Measurements from ENCODE around the gene RPS6KB1. TPM values are rescaled to one million over a fixed set of nuclear protein-coding genes. Genes with fewer than 3 reads are reported as not detected.

Gene RPS6KB1
- total RNA-seq, 1 experiment from 2014 or later: 21.6 TPM

DNA sequence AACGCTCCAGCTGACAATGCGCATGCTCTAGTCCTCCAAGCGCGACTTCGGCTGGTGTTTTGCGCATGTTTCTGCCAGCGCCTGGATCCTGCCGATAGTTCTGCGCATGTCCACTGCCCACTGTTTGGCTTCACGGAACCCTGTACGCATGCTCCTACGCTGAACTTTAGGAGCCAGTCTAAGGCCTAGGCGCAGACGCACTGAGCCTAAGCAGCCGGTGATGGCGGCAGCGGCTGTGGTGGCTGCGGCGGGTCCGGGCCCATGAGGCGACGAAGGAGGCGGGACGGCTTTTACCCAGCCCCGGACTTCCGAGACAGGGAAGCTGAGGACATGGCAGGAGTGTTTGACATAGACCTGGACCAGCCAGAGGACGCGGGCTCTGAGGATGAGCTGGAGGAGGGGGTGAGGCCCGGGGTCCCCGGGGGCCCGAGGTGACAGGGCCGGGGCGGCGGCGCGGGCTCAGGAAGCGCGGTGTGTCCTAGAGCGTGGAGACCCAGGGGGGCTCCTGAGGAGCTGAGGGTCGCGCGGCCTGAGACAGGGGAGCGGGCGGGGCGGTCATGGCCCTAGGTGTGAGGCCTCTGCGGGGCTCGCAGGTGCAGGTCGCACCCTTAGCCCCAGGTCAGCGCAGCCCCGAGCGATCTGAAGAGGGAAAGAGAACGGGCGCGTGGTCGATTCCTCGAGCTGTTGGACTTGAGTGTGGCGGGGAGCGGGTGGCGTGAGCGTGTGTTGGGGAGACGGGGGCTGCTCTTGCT lies at the start of gene RPS6KB1, which contains the start of gene TUBD1 (continued):
- no peak for TF ChIP-seq MXD4 (CRISPR knock-in tag; IDR thresholded peaks at IDR 0.05; ENCODE audit: borderline replicate concordance)
- TF ChIP-seq GRHL2 (CRISPR knock-in tag; IDR thresholded peaks at IDR 0.05; ENCODE audit: insufficient replicate concordance, severe bottlenecking): no peak
- TF ChIP-seq ETV6 (CRISPR knock-in tag; IDR thresholded peaks at IDR 0.05): peak; percentile 90
- no peak for TF ChIP-seq ZNF263 (CRISPR knock-in tag; IDR thresholded peaks at IDR 0.05; ENCODE audit: low read depth)
- TF ChIP-seq ZNF281 (CRISPR knock-in tag; IDR thresholded peaks at IDR 0.05): peak; percentile 62; the same call in 1 of the 2 replicates
- TF ChIP-seq ZBTB43 (CRISPR knock-in tag; IDR thresholded peaks at IDR 0.05): peak; percentile 37; the same call in 1 of the 2 replicates
- TF ChIP-seq SP1 (CRISPR knock-in tag; conservative IDR thresholded peaks at IDR 0.05): peak; percentile 64; the same call in 1 of the 2 replicates
- peak; percentile 19; the same call in 1 of the 2 replicates for TF ChIP-seq USF2 (CRISPR knock-in tag; IDR thresholded peaks at IDR 0.05)
- TF ChIP-seq, protein P1, sequence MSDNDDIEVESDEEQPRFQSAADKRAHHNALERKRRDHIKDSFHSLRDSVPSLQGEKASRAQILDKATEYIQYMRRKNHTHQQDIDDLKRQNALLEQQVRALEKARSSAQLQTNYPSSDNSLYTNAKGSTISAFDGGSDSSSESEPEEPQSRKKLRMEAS (CRISPR knock-in tag; IDR thresholded peaks at IDR 0.05): peak; percentile 89
- TF ChIP-seq JAZF1 (CRISPR knock-in tag; IDR thresholded peaks at IDR 0.05): no peak
- peak; percentile 90 for TF ChIP-seq FOXP4 (CRISPR knock-in tag; IDR thresholded peaks at IDR 0.05)

DNA sequence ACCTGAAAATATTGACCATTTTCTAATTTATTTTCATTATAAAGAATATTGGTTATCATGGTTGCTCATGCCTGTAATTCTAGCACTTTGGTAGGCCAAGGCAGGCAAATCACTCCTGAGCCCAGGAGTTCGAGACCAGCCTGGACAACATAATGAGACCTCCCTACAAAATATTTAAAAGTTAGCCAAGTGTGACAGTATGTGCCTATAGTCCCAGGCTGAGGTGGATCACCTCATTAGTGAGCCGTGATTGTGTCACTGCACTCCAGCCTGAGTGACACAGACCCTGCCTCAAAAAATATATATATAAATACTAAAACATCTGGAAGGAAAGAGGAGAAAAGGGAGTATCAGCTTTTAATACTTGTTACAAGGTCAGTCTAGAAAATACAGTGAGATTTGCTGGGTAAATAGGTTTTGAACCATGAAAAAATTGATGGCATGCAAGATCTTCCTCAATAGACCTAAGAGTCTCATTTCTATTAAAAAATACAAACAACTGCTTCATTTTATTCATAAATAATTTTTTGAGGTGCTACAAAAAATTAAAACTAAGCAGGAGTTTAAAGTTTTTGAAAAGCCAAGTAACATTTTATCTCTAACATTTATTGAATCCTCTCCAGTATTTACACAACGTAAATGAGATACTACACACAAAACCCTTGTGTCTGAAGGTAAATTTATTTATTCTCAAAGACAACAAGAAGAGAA lies 47.9 kb upstream of the RPS6KB1 start:
- ChIA-PET POLR2A (no interaction called here), CTCF (interaction anchor here (1.6 to 1.7 kb wide), 2 partner anchors 17 to 92 kb away, joined by 3 to 4 read pairs; no protein-coding TSS in a partner anchor)
- ATAC-seq: no peak
- H3K36me3 Mint-ChIP-seq: peaks cover 30% of the 10 kb centered on the region
- DNase-seq (ENCODE audit: low spot score): no peak
- H3K9me3 Mint-ChIP-seq: no peaks in the 10 kb centered on the region
- peaks cover 72% of the 10 kb centered on the region for H3K4me1 Mint-ChIP-seq
- H3K4me3 Mint-ChIP-seq: no peak overlapping the region
- H3K27me3 Mint-ChIP-seq (ENCODE audit: low read depth): no peaks in the 10 kb centered on the region
- no peak overlapping the region for H3K27ac Mint-ChIP-seq
- TF ChIP-seq ZNF423 (CRISPR knock-in tag; IDR thresholded peaks at IDR 0.05) (no peak), ATF2 (CRISPR knock-in tag; IDR thresholded peaks at IDR 0.05; ENCODE audit: borderline replicate concordance, low read depth) (no peak), ZNF671 (CRISPR knock-in tag; IDR thresholded peaks at IDR 0.05) (no peak), RORB (CRISPR knock-in tag; IDR thresholded peaks at IDR 0.05) (no peak), MYBL2 (CRISPR knock-in tag; IDR thresholded peaks at IDR 0.05) (no peak), GTF2I (CRISPR knock-in tag; conservative IDR thresholded peaks at IDR 0.05) (no peak)
- TF ChIP-seq, protein P2, sequence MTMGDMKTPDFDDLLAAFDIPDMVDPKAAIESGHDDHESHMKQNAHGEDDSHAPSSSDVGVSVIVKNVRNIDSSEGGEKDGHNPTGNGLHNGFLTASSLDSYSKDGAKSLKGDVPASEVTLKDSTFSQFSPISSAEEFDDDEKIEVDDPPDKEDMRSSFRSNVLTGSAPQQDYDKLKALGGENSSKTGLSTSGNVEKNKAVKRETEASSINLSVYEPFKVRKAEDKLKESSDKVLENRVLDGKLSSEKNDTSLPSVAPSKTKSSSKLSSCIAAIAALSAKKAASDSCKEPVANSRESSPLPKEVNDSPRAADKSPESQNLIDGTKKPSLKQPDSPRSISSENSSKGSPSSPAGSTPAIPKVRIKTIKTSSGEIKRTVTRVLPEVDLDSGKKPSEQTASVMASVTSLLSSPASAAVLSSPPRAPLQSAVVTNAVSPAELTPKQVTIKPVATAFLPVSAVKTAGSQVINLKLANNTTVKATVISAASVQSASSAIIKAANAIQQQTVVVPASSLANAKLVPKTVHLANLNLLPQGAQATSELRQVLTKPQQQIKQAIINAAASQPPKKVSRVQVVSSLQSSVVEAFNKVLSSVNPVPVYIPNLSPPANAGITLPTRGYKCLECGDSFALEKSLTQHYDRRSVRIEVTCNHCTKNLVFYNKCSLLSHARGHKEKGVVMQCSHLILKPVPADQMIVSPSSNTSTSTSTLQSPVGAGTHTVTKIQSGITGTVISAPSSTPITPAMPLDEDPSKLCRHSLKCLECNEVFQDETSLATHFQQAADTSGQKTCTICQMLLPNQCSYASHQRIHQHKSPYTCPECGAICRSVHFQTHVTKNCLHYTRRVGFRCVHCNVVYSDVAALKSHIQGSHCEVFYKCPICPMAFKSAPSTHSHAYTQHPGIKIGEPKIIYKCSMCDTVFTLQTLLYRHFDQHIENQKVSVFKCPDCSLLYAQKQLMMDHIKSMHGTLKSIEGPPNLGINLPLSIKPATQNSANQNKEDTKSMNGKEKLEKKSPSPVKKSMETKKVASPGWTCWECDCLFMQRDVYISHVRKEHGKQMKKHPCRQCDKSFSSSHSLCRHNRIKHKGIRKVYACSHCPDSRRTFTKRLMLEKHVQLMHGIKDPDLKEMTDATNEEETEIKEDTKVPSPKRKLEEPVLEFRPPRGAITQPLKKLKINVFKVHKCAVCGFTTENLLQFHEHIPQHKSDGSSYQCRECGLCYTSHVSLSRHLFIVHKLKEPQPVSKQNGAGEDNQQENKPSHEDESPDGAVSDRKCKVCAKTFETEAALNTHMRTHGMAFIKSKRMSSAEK (CRISPR knock-in tag; IDR thresholded peaks at IDR 0.05; ENCODE audit: borderline replicate concordance): no peak
- TF ChIP-seq, protein P1 (CRISPR knock-in tag; IDR thresholded peaks at IDR 0.05): no peak
- TF ChIP-seq, protein P3, sequence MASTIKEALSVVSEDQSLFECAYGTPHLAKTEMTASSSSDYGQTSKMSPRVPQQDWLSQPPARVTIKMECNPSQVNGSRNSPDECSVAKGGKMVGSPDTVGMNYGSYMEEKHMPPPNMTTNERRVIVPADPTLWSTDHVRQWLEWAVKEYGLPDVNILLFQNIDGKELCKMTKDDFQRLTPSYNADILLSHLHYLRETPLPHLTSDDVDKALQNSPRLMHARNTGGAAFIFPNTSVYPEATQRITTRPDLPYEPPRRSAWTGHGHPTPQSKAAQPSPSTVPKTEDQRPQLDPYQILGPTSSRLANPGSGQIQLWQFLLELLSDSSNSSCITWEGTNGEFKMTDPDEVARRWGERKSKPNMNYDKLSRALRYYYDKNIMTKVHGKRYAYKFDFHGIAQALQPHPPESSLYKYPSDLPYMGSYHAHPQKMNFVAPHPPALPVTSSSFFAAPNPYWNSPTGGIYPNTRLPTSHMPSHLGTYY (CRISPR knock-in tag; IDR thresholded peaks at IDR 0.05): no peak
